Cardiac muscle cell (in vitro differentiated cells and primary cell): Measurements from ENCODE around the gene MEF2B. TPM values are rescaled to one million over a fixed set of nuclear protein-coding genes. Genes with fewer than 3 reads are reported as not detected.

Experiments
- DNase-seq, 2 donors: peaks; one replicate each; pipeline versions ENCODE4 v3.0.0 to v3.0.0-alpha.2; 2010 to 2017; ENCODE audit warnings: low read depth in 1 of 2, low spot score in 1 of 2
- H3K27ac ChIP-seq: fragments of 200-600 bp; sonication (generic); 2 replicates; pipeline ENCODE4 v1.5.1; 2016
- H3K27me3 ChIP-seq: fragments of 200-600 bp; sonication (generic); 2 replicates; pipeline ENCODE4 v1.6.0; 2016; ENCODE audit warnings: control low read depth
- H3K36me3 ChIP-seq: fragments of 200-600 bp; sonication (generic); 2 replicates; pipeline ENCODE4 v1.5.1; 2016; ENCODE audit warnings: control low read depth
- H3K4me1 ChIP-seq: fragments of 200-600 bp; sonication (generic); 2 replicates; pipeline ENCODE4 v1.8.1; 2017; ENCODE audit warnings: low read depth, mild to moderate bottlenecking, mixed run types
- H3K4me3 ChIP-seq: fragments of 200-600 bp; sonication (generic); 2 replicates; pipeline ENCODE4 v1.5.1; 2016; ENCODE audit warnings: mild to moderate bottlenecking
- H3K9me3 ChIP-seq: fragments of 200-600 bp; sonication (generic); 2 replicates; pipeline ENCODE4 v1.5.1; 2017; ENCODE audit warnings: low read depth, mild to moderate bottlenecking, control low read depth
- CTCF ChIP-seq: IDR thresholded peaks from 2 replicates; pipeline ENCODE4 v1.5.1; 2012; ENCODE audit warnings: low read depth, mild to moderate bottlenecking, low read length
- polyA plus RNA-seq: library from polyadenylated mRNA; unstranded; fragments of >200 nt; fragmentation: Nextera tagmentation; extraction: Ambion mirVana; gene quantifications from 2 replicates; pipeline ENCODE4 v1.2.1, GENCODE V29; 2016
- total RNA-seq: library from RNA; depleted of rRNA; stranded (reverse); fragments of >200 nt; gene quantifications from 2 replicates; pipeline ENCODE4 v1.2.3, GENCODE V29; 2016

MEF2B gene
- total and polyA plus RNA-seq, 2 experiments from 2014 or later, result 1.2 TPM; not detected in 1

DNA sequence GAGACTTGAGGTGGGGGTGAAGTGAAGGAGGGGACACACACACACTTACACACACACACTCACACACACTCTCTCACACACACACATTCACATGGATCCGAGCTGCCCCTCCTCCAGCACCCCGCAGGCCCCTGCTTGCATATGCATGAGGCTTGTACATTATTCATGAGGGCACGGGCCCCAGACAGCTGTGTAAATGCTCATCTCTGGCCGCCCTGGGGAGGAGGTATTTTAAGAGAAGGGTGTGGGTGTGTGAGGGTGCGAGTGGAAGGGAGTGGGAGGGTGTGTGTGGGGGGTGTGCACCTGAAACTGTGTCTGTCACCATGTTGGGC is 44.1 kb upstream of the MEF2B start:
- H3K9me3 ChIP-seq, result no peaks in the 10 kb centered on the region
- H3K27ac ChIP-seq, result no peak overlapping the region
- H3K36me3 ChIP-seq, result no peaks in the 10 kb centered on the region
- no peaks in the 10 kb centered on the region for H3K4me1 ChIP-seq
- peaks cover 54% of the 10 kb centered on the region for H3K27me3 ChIP-seq
- TF ChIP-seq CTCF, result no peak
- DNase-seq, result no peak
- no peak overlapping the region for H3K4me3 ChIP-seq

DNA sequence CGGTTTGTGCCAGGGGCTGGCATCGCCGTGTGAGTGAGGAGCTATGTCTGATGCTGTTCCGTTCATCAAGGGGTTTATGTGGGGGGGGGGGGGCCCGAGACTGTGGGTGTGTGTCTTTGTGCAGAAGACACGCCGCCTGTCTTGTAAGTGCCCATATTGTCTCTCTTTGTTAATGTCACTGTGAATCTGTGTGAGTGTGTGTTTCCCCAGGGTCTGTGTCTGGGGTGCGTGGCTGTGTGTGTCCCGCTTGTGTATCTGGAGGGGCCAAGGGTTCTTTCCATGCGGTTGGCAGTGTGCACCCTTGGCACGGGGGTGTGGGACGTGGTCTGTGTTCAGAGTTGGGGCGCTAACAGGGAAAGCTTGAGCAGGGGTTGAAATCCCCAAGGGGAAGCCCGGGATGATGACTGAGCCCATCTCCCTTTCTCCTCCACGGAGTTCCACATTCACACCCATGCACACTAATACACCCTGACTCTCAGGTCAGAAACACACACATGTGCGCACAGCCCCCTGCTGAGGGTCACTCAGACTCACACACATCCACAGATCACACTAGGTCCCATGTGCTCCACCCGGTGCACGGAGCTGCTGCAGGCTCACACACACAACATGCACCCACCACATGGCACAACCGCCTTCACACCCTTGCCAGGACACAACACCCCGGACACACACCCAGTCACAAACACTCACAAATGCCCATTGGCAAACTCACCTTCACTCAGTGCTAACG is 43.5 kb upstream of the MEF2B start:
- H3K27ac ChIP-seq, result no peak overlapping the region
- no peak for DNase-seq
- H3K4me1 ChIP-seq, result no peaks in the 10 kb centered on the region
- H3K36me3 ChIP-seq, result no peaks in the 10 kb centered on the region
- H3K4me3 ChIP-seq, result no peak overlapping the region
- no peak for TF ChIP-seq CTCF
- no peaks in the 10 kb centered on the region for H3K9me3 ChIP-seq
- H3K27me3 ChIP-seq, result peaks cover 54% of the 10 kb centered on the region

DNA sequence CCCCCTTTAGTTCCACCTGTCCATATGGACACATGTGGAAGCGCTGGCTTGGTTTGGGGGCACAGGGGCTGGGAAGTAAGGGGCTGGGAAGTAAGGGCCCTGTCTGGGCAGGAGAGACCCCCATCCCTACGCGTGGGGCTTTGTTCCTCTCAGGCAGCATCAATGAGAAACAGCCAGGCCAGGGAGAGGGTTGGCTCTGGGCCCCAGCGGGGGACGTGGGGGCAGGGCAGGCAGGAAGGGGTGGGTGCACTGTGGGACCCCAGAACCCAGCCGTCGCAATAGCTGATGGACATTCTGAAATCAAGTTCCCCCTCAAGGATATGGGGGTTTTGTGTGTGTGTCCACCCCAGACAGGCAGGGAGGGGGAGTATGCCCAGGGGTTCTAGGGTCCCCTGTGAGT is 42.9 kb upstream of the MEF2B start:
- Histone ChIP-seq H3K4me1 (peaks cover 6% of the 10 kb centered on the region), H3K27me3 (peaks cover 54% of the 10 kb centered on the region), H3K27ac (no peak overlapping the region), H3K9me3 (no peaks in the 10 kb centered on the region), H3K36me3 (no peaks in the 10 kb centered on the region), H3K4me3 (no peak overlapping the region)
- no peak for TF ChIP-seq CTCF
- no peak for DNase-seq

DNA sequence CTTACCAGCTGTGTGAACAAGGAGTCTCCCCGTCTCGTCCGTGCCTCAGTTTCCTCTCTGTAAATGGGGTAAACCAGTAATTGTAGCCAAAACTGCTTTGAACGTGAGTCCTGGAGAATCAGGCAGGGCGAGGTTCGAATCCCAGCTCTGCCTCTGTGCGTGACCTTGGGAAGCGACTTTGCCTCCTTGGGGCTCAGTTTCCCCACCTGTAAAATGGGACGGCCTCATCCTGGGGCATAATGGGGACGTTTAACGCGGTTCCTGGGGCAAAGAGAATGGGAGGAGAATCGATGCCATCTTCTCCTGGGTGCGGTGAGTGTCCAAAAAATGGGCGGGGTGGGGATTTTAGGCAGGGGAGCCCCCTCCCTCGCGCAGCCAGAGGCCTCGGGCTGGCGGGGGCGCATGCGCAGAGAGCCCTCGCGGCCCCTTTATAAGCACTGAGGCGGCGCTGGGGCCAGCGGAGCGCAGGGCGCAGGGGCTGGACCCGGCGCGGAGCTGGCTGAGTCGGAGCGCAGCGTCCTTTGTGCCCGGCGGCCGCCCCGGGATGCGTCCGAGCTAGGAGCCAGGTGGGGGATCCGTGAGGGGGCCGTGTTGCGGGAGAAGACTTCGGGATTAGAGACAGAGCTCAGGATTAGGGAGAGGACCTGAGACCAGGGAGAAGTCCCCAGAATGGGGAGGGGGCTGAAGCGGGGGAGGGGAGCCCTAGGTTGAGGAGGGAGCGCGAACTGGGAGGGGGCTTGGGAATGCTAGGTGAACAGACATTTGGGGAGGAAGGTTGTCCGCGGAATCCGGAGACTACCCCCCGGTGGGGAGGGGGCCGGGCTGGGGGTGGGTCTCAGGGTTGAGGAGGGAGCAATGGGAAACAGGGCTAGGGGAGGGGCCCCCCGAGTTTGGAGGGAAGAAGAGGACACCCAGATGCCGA is 41.7 kb upstream of the MEF2B start, which contains the start of gene NCAN:
Gene NCAN, plus strand, starts transcription at position 460 of the 922 bp plus-strand sequence. CDS start 4,996 bp downstream, outside the sequence.
- Histone ChIP-seq H3K4me1 (peaks cover 8% of the 10 kb centered on the region), H3K27ac (no peak within 1 kb of the TSS), H3K4me3 (no peak within 1 kb of the TSS), H3K36me3 (no peaks in the 10 kb centered on the region), H3K27me3 (peaks cover 54% of the 10 kb centered on the region), H3K9me3 (no peaks in the 10 kb centered on the region)
- DNase-seq, result peak in 1 of 2 donors; percentile 65
- TF ChIP-seq CTCF, result no peak

DNA sequence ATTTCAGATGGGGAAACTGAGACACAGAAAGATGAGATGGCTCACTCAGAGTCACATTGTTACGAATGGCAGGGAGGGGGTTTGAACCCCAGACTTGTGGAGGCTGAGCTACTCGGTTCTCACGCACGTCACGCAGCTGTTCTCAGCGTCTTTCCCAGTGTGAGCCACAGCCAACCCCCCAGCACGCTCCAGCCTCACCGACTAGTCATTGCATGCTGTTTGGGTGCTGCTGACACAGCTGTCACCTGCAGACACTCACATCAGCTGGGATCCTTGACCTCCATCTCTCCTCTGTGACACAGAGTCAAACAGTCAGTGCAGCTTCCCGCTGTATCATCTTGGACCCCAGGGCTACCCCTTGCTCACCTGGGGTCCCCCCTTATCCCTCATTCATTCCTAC is 39.3 kb upstream of the MEF2B start:
- Histone ChIP-seq H3K36me3 (no peaks in the 10 kb centered on the region), H3K9me3 (no peaks in the 10 kb centered on the region), H3K4me1 (peaks cover 8% of the 10 kb centered on the region), H3K4me3 (no peak overlapping the region), H3K27me3 (peaks cover 50% of the 10 kb centered on the region), H3K27ac (no peak overlapping the region)
- no peak for TF ChIP-seq CTCF
- DNase-seq, result no peak
